GM19025 (cell line): ENCODE measurements around the gene TSPAN16.

Experiments used
- ATAC-seq: cut with Tn5 transposase; IDR thresholded peaks from one replicate; pipeline ENCODE4 v1.9.1; 2021; ENCODE audit warnings: mild to moderate bottlenecking, low read depth, moderate library complexity; ENCODE audit not compliant: unreplicated experiment

Gene TSPAN16

GRCh38 chr19:11364296-11364904 lies 68.4 kb downstream of the TSPAN16 start:
- ATAC-seq, result no peak

- ATAC-seq, result no peak
Observed at GRCh38 chr19:11364935-11365334, 69.0 kb downstream of the TSPAN16 start.
